GM12872 (cell line): Measurements from ENCODE around the gene KLHL12.

Source experiments
- CTCF ChIP-seq: IDR thresholded peaks from 3 replicates; pipeline ENCODE4 v1.5.1; 2011; ENCODE audit warnings: low read depth, mild to moderate bottlenecking, low read length, moderate library complexity; ENCODE audit not compliant: insufficient read depth

KLHL12 gene

GRCh38 chr1:202844259-202844658, 82.8 kb downstream of the KLHL12 start:
- no peak for TF ChIP-seq CTCF

GRCh38 chr1:202843081-202843480, 84.0 kb downstream of the KLHL12 start:
- no peak for TF ChIP-seq CTCF
